CD4-positive, CD25-positive, alpha-beta regulatory T cell (primary cell): Measurements from ENCODE around the gene IRS1. TPM values are rescaled to one million over a fixed set of nuclear protein-coding genes. Genes with fewer than 3 reads are reported as not detected.

Experiments
- ATAC-seq, 2 donors: fragments of 150-1000 bp; cut with Tn5 transposase; one replicate each; pipeline ENCODE4 v1.10.0; 2021; ENCODE audit warnings: low read depth in 2 of 2, moderate number of reproducible peaks in 2 of 2, moderate library complexity in 1 of 2
- DNase-seq, 3 donors: peaks; one replicate each; pipeline versions ENCODE4 v3.0.0 to v3.0.0-alpha.2; 2012 to 2022; ENCODE audit warnings: mixed read lengths in 1 of 3
- H3K27ac ChIP-seq: one replicate; pipeline ENCODE4 v1.7.0; 2013; ENCODE audit warnings: mild to moderate bottlenecking, low read length; ENCODE audit not compliant: insufficient read depth, poor library complexity, severe bottlenecking
- H3K27me3 ChIP-seq: one replicate; pipeline ENCODE4 v1.7.0; 2013; ENCODE audit warnings: low read length; ENCODE audit not compliant: control insufficient read depth, insufficient read depth
- H3K36me3 ChIP-seq: one replicate; pipeline ENCODE4 v1.7.0; 2013; ENCODE audit warnings: mild to moderate bottlenecking, low read length, moderate library complexity; ENCODE audit not compliant: control insufficient read depth, insufficient read depth
- H3K4me1 ChIP-seq: 2 replicates; pipeline ENCODE4 v1.7.0; 2013; ENCODE audit warnings: mild to moderate bottlenecking, low read length; ENCODE audit not compliant: insufficient read depth, control insufficient read depth, poor library complexity, severe bottlenecking
- H3K4me3 ChIP-seq: one replicate; pipeline ENCODE4 v1.7.0; 2013; ENCODE audit warnings: low read depth, mild to moderate bottlenecking, low read length, moderate library complexity
- H3K9me3 ChIP-seq, 2 experiments: 1 replicate in 1 of 2; 2 replicates in 1 of 2; pipeline ENCODE4 v1.7.0; 2013; ENCODE audit warnings: low read length in 2 of 2, mild to moderate bottlenecking in 1 of 2, moderate library complexity in 1 of 2; ENCODE audit not compliant: control insufficient read depth in 2 of 2
- H3K27ac Mint-ChIP-seq, 3 donors: one replicate each; pipeline ENCODE4 v1.8.0; 2020 to 2022; ENCODE audit warnings: mild to moderate bottlenecking in 3 of 3, mixed read lengths in 3 of 3, moderate library complexity in 2 of 3
- H3K27me3 Mint-ChIP-seq: one replicate; pipeline ENCODE4 v1.8.0; 2022; ENCODE audit warnings: mild to moderate bottlenecking, mixed read lengths
- H3K36me3 Mint-ChIP-seq: one replicate; pipeline ENCODE4 v1.8.0; 2020; ENCODE audit warnings: mixed read lengths
- H3K4me1 Mint-ChIP-seq, 4 donors: one replicate each; pipeline ENCODE4 v1.8.0; 2020 to 2022; ENCODE audit warnings: mixed read lengths in 4 of 4, mild to moderate bottlenecking in 1 of 4
- H3K4me3 Mint-ChIP-seq, 4 donors: one replicate each; pipeline ENCODE4 v1.8.0; 2020 to 2022; ENCODE audit warnings: mild to moderate bottlenecking in 4 of 4, mixed read lengths in 4 of 4, moderate library complexity in 3 of 4
- H3K9me3 Mint-ChIP-seq, 7 donors: one replicate each; pipeline ENCODE4 v1.8.0; 2020 to 2022; ENCODE audit warnings: mixed read lengths in 7 of 7, mild to moderate bottlenecking in 3 of 7, moderate library complexity in 2 of 7
- polyA plus RNA-seq, 4 donors: library from polyadenylated mRNA; unstranded; fragments of 300-500 nt; fragmentation: Illumina TruSeq; gene quantifications; one replicate each; pipeline ENCODE4 v1.2.3, GENCODE V29; 2021
- total RNA-seq: library from RNA; stranded (reverse); gene quantifications from one replicate; pipeline ENCODE4 v1.2.3, GENCODE V29; 2022

The IRS1 gene
- total and polyA plus RNA-seq, 5 donors from 2014 or later = 0.05 to 3.5 (median 0.15) TPM; not detected in 1

DNA sequence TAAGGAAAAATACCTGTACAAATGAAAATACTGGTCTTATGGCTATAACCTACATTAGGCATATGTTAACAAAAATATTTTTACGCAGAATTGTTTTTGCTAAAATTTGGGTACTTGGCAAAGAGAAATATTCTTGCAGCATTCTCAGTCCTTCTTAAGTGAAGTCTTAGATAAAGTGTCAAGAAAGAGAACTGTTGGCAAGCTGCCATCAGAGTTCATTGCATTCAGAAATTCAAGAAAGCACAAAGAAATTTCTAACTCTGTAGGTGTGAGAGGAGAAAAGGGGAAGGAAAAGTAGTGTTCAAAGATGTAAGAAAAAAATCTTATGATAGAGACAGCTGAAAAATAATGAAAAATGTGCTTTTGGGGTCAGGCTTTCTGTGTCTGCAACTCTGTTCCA, 86.7 kb downstream of the IRS1 start:
- no peaks in the 10 kb centered on the region for H3K4me1 Mint-ChIP-seq
- Histone ChIP-seq H3K36me3 (no peaks in the 10 kb centered on the region), H3K4me3 (no peak overlapping the region), H3K9me3 (no peaks in the 10 kb centered on the region), H3K4me1 (no peaks in the 10 kb centered on the region), H3K27me3 (no peaks in the 10 kb centered on the region), H3K27ac (no peak overlapping the region)
- no peak overlapping the region for H3K4me3 Mint-ChIP-seq
- no peak overlapping the region for H3K27ac Mint-ChIP-seq
- H3K36me3 Mint-ChIP-seq = no peaks in the 10 kb centered on the region
- ATAC-seq (no peak), DNase-seq (no peak)
- no peaks in the 10 kb centered on the region for H3K9me3 Mint-ChIP-seq
- peaks cover 4% of the 10 kb centered on the region for H3K27me3 Mint-ChIP-seq

GRCh38 chr2:226711606-226712296, 87.9 kb downstream of the IRS1 start:
- Histone ChIP-seq H3K27ac (no peak overlapping the region), H3K4me3 (no peak overlapping the region), H3K9me3 (no peaks in the 10 kb centered on the region), H3K36me3 (no peaks in the 10 kb centered on the region), H3K27me3 (no peaks in the 10 kb centered on the region), H3K4me1 (no peaks in the 10 kb centered on the region)
- H3K27ac Mint-ChIP-seq = no peak overlapping the region
- peaks cover 0 to 2% (median 0%) of the 10 kb centered on the region in 7 donors for H3K9me3 Mint-ChIP-seq
- no peak overlapping the region for H3K4me3 Mint-ChIP-seq
- ATAC-seq (no peak), DNase-seq (no peak)
- H3K4me1 Mint-ChIP-seq = no peaks in the 10 kb centered on the region
- H3K27me3 Mint-ChIP-seq = peaks cover 4% of the 10 kb centered on the region
- no peaks in the 10 kb centered on the region for H3K36me3 Mint-ChIP-seq

DNA sequence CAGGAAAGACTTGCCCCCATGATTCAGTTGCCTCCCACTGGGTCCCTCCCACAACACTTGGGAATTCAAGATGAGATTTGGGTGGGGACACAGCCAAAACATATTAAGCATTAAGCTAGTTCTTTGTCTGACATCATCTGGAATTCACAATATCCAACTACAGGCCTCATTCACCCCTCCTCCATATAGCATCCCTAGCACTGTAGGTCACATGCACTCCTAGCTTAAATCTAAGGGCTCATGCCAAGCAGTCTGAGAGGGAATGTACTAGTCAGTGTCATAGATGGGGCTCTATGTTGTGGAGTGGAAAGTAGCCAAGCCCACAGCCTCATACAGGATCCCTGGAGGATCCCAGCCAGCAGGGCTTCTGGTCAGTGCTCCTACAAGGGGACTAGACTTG, 92.1 kb downstream of the IRS1 start:
- no peaks in the 10 kb centered on the region for H3K36me3 Mint-ChIP-seq
- H3K27ac Mint-ChIP-seq = no peak overlapping the region
- DNase-seq (no peak), ATAC-seq (no peak)
- Histone ChIP-seq H3K4me1 (no peaks in the 10 kb centered on the region), H3K27me3 (no peaks in the 10 kb centered on the region), H3K4me3 (no peak overlapping the region), H3K9me3 (no peaks in the 10 kb centered on the region), H3K27ac (no peak overlapping the region), H3K36me3 (no peaks in the 10 kb centered on the region)
- H3K4me3 Mint-ChIP-seq = no peak overlapping the region
- H3K4me1 Mint-ChIP-seq = no peaks in the 10 kb centered on the region
- H3K9me3 Mint-ChIP-seq = peaks cover 0 to 5% (median 0%) of the 10 kb centered on the region in 7 donors
- H3K27me3 Mint-ChIP-seq = no peaks in the 10 kb centered on the region

DNA sequence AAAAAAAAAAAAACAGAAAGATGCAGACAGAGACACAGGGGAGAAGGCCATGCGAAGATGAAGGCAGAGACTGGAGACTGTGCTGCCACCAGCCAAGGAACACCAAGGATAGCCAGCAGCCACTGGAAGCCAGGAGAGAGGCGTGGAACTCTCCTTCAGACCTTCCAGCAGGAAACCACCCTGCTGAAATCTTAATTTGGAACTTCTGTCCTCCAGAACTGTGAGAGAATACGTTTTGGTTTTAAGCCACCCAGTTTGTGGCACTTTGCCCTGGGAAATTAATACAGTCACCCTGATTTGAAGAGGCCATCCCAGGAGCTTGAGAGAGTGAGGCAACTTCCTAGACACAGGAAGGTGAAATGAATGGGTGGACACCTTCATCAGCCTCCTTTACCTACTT, 93.7 kb downstream of the IRS1 start:
- Mint-ChIP-seq H3K9me3 (peaks cover 0 to 5% (median 0%) of the 10 kb centered on the region in 7 donors), H3K27ac (no peak overlapping the region), H3K4me3 (no peak overlapping the region), H3K4me1 (no peaks in the 10 kb centered on the region), H3K27me3 (peaks cover 4% of the 10 kb centered on the region), H3K36me3 (no peaks in the 10 kb centered on the region)
- Histone ChIP-seq H3K27me3 (no peaks in the 10 kb centered on the region), H3K4me3 (no peak overlapping the region), H3K36me3 (no peaks in the 10 kb centered on the region), H3K27ac (no peak overlapping the region), H3K9me3 (no peaks in the 10 kb centered on the region), H3K4me1 (no peaks in the 10 kb centered on the region)
- no peak for DNase-seq
- ATAC-seq = no peak

DNA sequence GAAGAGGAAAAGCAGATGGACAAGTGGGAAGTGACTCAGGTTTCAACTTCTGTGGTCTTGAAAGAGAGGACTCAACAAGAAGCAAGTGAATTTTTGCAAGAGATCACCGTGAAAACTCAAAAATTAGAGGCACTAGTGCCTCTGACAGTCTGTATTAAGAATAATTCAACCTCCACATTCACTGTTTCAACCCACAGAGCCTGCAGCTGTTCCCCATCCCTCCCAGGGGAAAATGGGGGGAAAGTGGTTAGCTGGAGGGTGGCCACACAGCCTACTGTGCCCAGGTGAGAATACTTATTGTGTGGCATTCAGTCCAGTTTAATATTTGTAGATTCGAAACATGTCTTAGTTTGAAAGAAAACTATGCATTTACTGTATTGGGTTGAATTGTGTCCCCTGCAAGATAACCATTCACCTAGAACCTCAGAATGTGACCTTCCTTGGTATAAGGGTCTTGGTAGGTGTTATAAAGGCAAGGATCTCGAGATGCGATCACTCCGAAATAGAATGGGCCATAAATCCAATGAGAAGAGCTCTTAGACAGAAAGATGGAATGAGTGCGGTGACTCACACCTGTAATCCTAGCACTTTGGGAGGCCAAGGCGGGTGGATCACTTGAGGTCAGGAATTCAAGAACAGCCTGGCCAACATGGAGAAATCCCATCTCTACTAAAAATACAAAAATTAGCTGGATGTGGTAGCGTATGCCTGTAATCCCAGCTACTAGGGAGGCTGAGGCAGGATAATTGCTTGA, 94.3 kb downstream of the IRS1 start:
- Mint-ChIP-seq H3K36me3 (no peaks in the 10 kb centered on the region), H3K9me3 (peaks cover 0 to 5% (median 0%) of the 10 kb centered on the region in 7 donors), H3K4me3 (no peak overlapping the region), H3K4me1 (no peaks in the 10 kb centered on the region), H3K27me3 (peaks cover 4% of the 10 kb centered on the region), H3K27ac (no peak overlapping the region)
- Histone ChIP-seq H3K27me3 (no peaks in the 10 kb centered on the region), H3K9me3 (no peaks in the 10 kb centered on the region), H3K4me3 (no peak overlapping the region), H3K36me3 (no peaks in the 10 kb centered on the region), H3K4me1 (no peaks in the 10 kb centered on the region), H3K27ac (no peak overlapping the region)
- ATAC-seq (no peak), DNase-seq (no peak)

GRCh38 chr2:226703514-226703913, 96.1 kb downstream of the IRS1 start:
- peaks cover 0 to 5% (median 0%) of the 10 kb centered on the region in 7 donors for H3K9me3 Mint-ChIP-seq
- H3K27me3 ChIP-seq = no peaks in the 10 kb centered on the region
- no peak overlapping the region for H3K27ac ChIP-seq
- H3K4me1 ChIP-seq = no peaks in the 10 kb centered on the region
- no peaks in the 10 kb centered on the region for H3K4me1 Mint-ChIP-seq
- H3K36me3 ChIP-seq = no peaks in the 10 kb centered on the region
- no peak for DNase-seq
- no peak overlapping the region for H3K4me3 Mint-ChIP-seq
- peaks cover 4% of the 10 kb centered on the region for H3K27me3 Mint-ChIP-seq
- H3K36me3 Mint-ChIP-seq = no peaks in the 10 kb centered on the region
- no peaks in the 10 kb centered on the region for H3K9me3 ChIP-seq
- no peak overlapping the region for H3K4me3 ChIP-seq
- ATAC-seq = no peak
- no peak overlapping the region for H3K27ac Mint-ChIP-seq

- Histone ChIP-seq H3K9me3 (no peaks in the 10 kb centered on the region), H3K4me1 (no peaks in the 10 kb centered on the region), H3K4me3 (no peak overlapping the region), H3K27me3 (no peaks in the 10 kb centered on the region), H3K36me3 (no peaks in the 10 kb centered on the region), H3K27ac (no peak overlapping the region)
- no peaks in the 10 kb centered on the region for H3K36me3 Mint-ChIP-seq
- no peak for ATAC-seq
- H3K4me1 Mint-ChIP-seq = no peaks in the 10 kb centered on the region
- DNase-seq = no peak
- H3K4me3 Mint-ChIP-seq = no peak overlapping the region
- H3K9me3 Mint-ChIP-seq = peaks cover 0 to 5% (median 0%) of the 10 kb centered on the region in 7 donors
- peaks cover 4% of the 10 kb centered on the region for H3K27me3 Mint-ChIP-seq
- no peak overlapping the region for H3K27ac Mint-ChIP-seq
These were observed 97.2 kb downstream of the IRS1 start for GRCh38 chr2:226702376-226702775.

- Mint-ChIP-seq H3K36me3 (no peaks in the 10 kb centered on the region), H3K9me3 (peaks cover 0 to 2% (median 0%) of the 10 kb centered on the region in 7 donors), H3K4me3 (no peak overlapping the region), H3K27me3 (peaks cover 4% of the 10 kb centered on the region), H3K4me1 (no peaks in the 10 kb centered on the region), H3K27ac (peak overlapping the region in 1 of 3 donors; percentile 17)
- Histone ChIP-seq H3K9me3 (no peaks in the 10 kb centered on the region), H3K4me3 (no peak overlapping the region), H3K4me1 (no peaks in the 10 kb centered on the region), H3K27ac (no peak overlapping the region), H3K27me3 (no peaks in the 10 kb centered on the region), H3K36me3 (no peaks in the 10 kb centered on the region)
- ATAC-seq = no peak
- no peak for DNase-seq
These were observed 98.6 kb downstream of the IRS1 start for GRCh38 chr2:226701052-226701451.
